Lower leg skin (tissue), 4 donors: ENCODE results near the gene ZDHHC7. TPM values are rescaled to one million over a fixed set of nuclear protein-coding genes. Genes with fewer than 3 reads are reported as not detected.

Experiments used
- DNase-seq, 2 donors: peaks; one replicate each; pipeline ENCODE4 v3.0.0-alpha.2; 2019; ENCODE audit warnings: low spot score in 2 of 2
- H3K4me3 ChIP-seq: fragments of 200-600 bp; sonication (generic); 2 replicates; pipeline ENCODE4 v1.5.1; 2017; ENCODE audit warnings: mild to moderate bottlenecking, low read depth; ENCODE audit not compliant: poor library complexity, severe bottlenecking
- CTCF ChIP-seq, 3 donors: fragments of 450-650 bp; IDR thresholded peaks; one replicate each; pipeline ENCODE4 v1.5.1; 2016; ENCODE audit warnings: antibody characterized with exemption in 3 of 3, mild to moderate bottlenecking in 3 of 3, moderate library complexity in 2 of 3
- POLR2A ChIP-seq, 2 donors: fragments of 450-650 bp; IDR thresholded peaks; one replicate each; pipeline ENCODE4 v1.6.1; 2016 to 2017; ENCODE audit warnings: antibody characterized with exemption in 2 of 2, mild to moderate bottlenecking in 1 of 2, moderate library complexity in 1 of 2
- WGBS, 2 donors: methylation state at CpG; one replicate each; pipeline ENCODE4 v1.1.5; 2018; 5-methylcytosine and 5-hydroxymethylcytosine counted together
- intact Hi-C: fragments of 100-400 bp; cut with DNase I; formaldehyde crosslinking; loops from one replicate; pipeline ENCODE4 v1.15.0; 2023; ENCODE audit warnings: low total_unique reads
- total RNA-seq, 4 donors: library from RNA; depleted of rRNA; stranded (reverse); fragments of >200 nt; gene quantifications; one replicate each; pipeline ENCODE4 v1.1.0, GENCODE V29; 2016

Gene ZDHHC7
- total RNA-seq, 4 donors from 2014 or later = 39.7 to 56.5 (median 47.3) TPM

DNA sequence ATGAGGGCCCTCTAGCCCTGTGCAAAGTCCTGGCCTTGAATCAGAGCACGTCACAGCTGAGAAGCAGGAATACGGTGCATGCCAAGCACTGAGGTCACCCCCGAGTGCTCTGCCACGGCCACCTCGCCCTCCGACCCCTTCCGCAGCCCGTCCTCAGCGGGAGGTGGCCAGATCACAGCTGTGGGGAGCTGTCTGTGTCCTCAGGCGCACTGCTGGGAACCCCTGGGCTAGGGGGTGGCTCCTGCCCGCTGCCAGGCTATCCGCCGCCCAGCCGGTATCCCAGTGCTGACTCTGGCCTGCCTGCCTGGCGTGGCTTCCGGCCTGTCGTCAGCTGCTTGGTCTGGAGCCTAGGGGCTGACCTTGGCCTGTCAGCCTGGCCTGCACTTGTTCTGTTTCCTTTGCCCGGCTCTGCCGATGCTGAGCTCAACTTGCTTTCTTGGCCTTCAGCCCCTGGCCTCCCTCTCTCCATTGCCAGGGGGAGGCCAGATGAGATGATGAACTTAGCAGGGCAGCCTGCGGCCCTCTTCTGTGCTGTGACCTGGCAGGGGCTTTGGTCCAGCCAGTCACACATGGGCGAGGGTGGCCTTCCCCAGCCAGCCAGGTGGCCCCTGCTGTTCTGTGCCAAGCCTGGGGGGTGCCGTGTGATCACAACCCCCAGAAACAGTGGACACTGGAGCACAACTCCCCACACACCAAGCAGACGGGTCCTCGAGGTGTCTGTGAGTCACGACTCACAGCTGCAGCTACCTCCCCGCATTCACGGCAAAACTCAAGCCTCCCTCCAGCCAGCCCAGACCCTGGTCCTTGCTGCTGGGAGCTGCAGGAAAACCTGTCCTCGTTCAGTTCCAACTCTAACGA lies 77.3 kb downstream of the ZDHHC7 start:
- TF ChIP-seq POLR2A (IDR thresholded peaks at IDR 0.05) (no peak), CTCF (IDR thresholded peaks at IDR 0.05) (no peak)
- 62 to 63% methylated on average over 27 to 29 of the region's 29 CpGs for WGBS, 2 donors
- intact Hi-C loops = no loop called here
- peak in 1 of 2 donors; percentile 94 for DNase-seq
- H3K4me3 ChIP-seq = no peak overlapping the region

DNA sequence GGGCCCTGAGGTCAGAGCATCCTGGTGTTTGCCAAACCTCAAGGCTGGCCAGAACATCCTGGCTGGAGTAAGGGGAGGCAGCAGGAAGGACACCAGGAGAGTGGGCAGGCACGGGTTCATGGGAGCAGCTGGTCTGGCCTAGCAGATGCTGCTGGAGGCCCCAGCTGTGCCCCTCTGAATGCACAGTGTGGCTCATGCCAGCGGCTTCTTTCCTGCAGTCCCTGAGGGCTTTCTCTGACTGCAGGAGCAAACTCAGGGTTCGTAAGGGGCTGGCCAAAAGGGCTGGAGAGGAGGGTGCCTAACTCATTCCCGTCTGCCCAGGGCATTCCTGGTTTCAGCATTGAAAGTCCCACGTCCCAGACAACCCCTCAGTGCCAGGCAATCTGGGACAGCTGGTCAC lies 78.7 kb downstream of the ZDHHC7 start:
- no peak for DNase-seq
- intact Hi-C loops = no loop called here
- H3K4me3 ChIP-seq = no peak overlapping the region
- no peak for TF ChIP-seq CTCF (IDR thresholded peaks at IDR 0.05)
- no peak for TF ChIP-seq POLR2A (IDR thresholded peaks at IDR 0.05)
- WGBS, 2 donors = 45 to 72% methylated on average over 2 to 5 of the region's 5 CpGs

GRCh38 chr16:84931506-84931905 lies 79.8 kb downstream of the ZDHHC7 start:
- 82 to 89% methylated on average over 8 of the region's 8 CpGs for WGBS, 2 donors
- no peak overlapping the region for H3K4me3 ChIP-seq
- TF ChIP-seq CTCF (IDR thresholded peaks at IDR 0.05) = no peak
- no peak for TF ChIP-seq POLR2A (IDR thresholded peaks at IDR 0.05)
- intact Hi-C loops = no loop called here
- no peak for DNase-seq

GRCh38 chr16:84931107-84931494 lies 80.2 kb downstream of the ZDHHC7 start:
- no peak overlapping the region for H3K4me3 ChIP-seq
- intact Hi-C loops = no loop called here
- 90 to 91% methylated on average over 4 of the region's 4 CpGs for WGBS, 2 donors
- DNase-seq = no peak
- TF ChIP-seq CTCF (IDR thresholded peaks at IDR 0.05) = no peak
- TF ChIP-seq POLR2A (IDR thresholded peaks at IDR 0.05) = no peak

DNA sequence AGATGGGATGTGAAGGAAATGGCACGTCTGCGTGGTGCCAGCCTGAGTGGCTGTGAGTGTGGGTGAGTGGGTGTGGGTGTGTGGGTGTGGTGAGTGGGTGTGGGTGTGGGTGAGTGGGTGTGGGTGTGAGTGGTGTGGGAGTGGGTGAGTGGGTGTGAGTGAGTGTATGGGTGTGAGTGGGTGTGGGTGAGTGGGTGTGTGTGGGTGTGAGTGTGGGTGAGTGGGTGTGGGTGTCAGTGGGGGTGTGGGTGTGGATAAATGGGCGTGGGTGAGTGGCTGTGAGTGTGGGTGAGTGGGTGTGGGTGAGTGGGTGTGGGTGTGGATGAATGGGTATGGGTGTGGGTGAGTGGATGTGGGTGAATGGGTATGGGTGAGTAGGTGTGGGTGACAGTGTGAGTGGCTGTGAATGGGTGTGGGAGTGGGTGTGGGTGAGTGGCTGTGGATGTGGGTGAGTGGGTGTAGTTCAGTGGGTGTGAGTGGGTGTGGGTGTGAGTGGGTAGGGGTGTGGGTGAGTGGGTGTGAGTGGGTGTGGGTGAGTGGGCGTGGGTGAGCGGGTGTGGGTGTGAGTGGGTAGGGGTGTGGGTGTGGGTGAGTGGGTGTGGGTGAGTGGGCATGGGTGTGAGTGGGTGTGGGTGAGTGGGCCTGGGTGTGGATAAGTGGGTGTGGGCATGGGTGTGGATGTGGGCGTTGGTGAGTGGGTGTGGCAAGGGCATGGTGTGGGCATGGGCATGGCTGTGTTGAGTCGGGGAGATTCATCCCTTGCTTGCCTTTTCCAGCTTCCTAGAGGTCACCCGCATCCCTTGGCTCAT lies 80.8 kb downstream of the ZDHHC7 start:
- intact Hi-C loops = no loop called here
- WGBS, 2 donors = 61 to 64% methylated on average over 8 of the region's 8 CpGs
- DNase-seq = no peak
- no peak overlapping the region for H3K4me3 ChIP-seq
- TF ChIP-seq CTCF (IDR thresholded peaks at IDR 0.05) (no peak), POLR2A (IDR thresholded peaks at IDR 0.05) (no peak)
